HEK293T (cell line): ENCODE data around the gene GEMIN7.

Experiments
- CTCF ChIA-PET: fragments of 350-600 bp; formaldehyde crosslinking; extraction: SDS; loops from one replicate; lab custom pipeline; 2021; ENCODE audit warnings: antibody characterized with exemption, inconsistent platforms; lab: Yijun Ruan, JAX
- POLR2A ChIA-PET: fragments of 350-600 bp; formaldehyde crosslinking; extraction: SDS; loops from one replicate; lab custom pipeline; 2020; ENCODE audit warnings: antibody characterized with exemption, inconsistent platforms; lab: Yijun Ruan, JAX
- DNase-seq: peaks from one replicate; pipeline ENCODE4 v3.0.0; 2012; ENCODE audit warnings: mixed read lengths; ENCODE audit errors: extremely low spot score
- ARNT ChIP-seq: fragments of 450-650 bp; IDR thresholded peaks from 2 replicates; pipeline ENCODE4 v1.6.1; 2017; ENCODE audit warnings: mild to moderate bottlenecking
- BHLHE40 ChIP-seq: fragments of 450-650 bp; IDR thresholded peaks from 2 replicates; pipeline ENCODE4 v1.6.1; 2016; ENCODE audit warnings: mild to moderate bottlenecking, moderate library complexity, borderline replicate concordance
- CTBP1 ChIP-seq: fragments of 450-650 bp; IDR thresholded peaks from 2 replicates; pipeline ENCODE4 v1.6.1; 2016; ENCODE audit warnings: borderline replicate concordance
- ELF4 ChIP-seq: fragments of 450-650 bp; IDR thresholded peaks from 2 replicates; pipeline ENCODE4 v1.6.1; 2017; ENCODE audit warnings: antibody characterized with exemption
- FOXA1 ChIP-seq: fragments of 450-650 bp; IDR thresholded peaks from 2 replicates; pipeline ENCODE4 v1.6.1; 2016; ENCODE audit warnings: mild to moderate bottlenecking
- FOXK2 ChIP-seq: fragments of 450-650 bp; IDR thresholded peaks from 2 replicates; pipeline ENCODE4 v1.6.1; 2016; ENCODE audit warnings: mild to moderate bottlenecking
- FOXM1 ChIP-seq: fragments of 450-650 bp; IDR thresholded peaks from 2 replicates; pipeline ENCODE4 v1.6.1; 2017; ENCODE audit warnings: mild to moderate bottlenecking, borderline replicate concordance
- HDGF ChIP-seq: fragments of 450-650 bp; IDR thresholded peaks from 2 replicates; pipeline ENCODE4 v1.6.1; 2017; ENCODE audit warnings: antibody characterized with exemption, borderline replicate concordance
- L3MBTL2 ChIP-seq: fragments of 450-650 bp; conservative IDR thresholded peaks from 2 replicates; pipeline ENCODE4 v1.6.1; 2016; ENCODE audit warnings: mild to moderate bottlenecking
- LEF1 ChIP-seq: fragments of 450-650 bp; IDR thresholded peaks from 2 replicates; pipeline ENCODE4 v1.6.1; 2017; ENCODE audit warnings: mild to moderate bottlenecking, borderline replicate concordance
- NFRKB ChIP-seq: fragments of 450-650 bp; IDR thresholded peaks from 2 replicates; pipeline ENCODE4 v1.6.1; 2016; ENCODE audit warnings: mild to moderate bottlenecking, moderate library complexity
- SP1 ChIP-seq: fragments of 450-650 bp; IDR thresholded peaks from 2 replicates; pipeline ENCODE4 v1.6.1; 2017
- SUZ12 ChIP-seq: fragments of 450-650 bp; IDR thresholded peaks from 2 replicates; pipeline ENCODE4 v1.6.1; 2016; ENCODE audit warnings: mild to moderate bottlenecking
- TARDBP ChIP-seq: fragments of 450-650 bp; IDR thresholded peaks from 2 replicates; pipeline ENCODE4 v1.6.1; 2016
- ZNF384 ChIP-seq: fragments of 450-650 bp; IDR thresholded peaks from 2 replicates; pipeline ENCODE4 v1.6.1; 2016
- TF ChIP-seq, protein P1 (sequence below): fragments of 450-650 bp; IDR thresholded peaks from 2 replicates; pipeline ENCODE4 v1.6.1; 2016

Gene GEMIN7

DNA sequence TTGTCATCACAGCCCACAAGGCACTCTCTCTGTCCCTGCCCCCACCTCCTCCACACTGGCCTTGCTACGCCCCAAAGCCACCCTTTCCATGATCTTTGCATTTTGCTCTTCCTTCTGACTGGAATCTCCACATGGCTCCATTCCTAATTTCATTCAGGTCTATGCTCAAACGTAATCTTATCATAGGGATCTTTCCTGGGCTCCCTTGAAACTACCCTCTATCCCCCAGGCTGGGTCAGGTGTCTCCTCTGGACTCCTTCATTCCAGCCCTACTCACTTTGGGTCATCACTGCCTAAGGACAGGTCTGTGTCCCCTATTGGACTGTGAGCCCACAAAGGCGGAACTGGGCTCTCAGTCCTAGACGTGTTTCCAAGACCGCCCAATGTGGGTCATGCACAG lies 3.1 kb downstream of the GEMIN7 start:
- TF ChIP-seq ELF4 (no peak), ZNF384 (no peak), HDGF (no peak), FOXK2 (no peak), L3MBTL2 (no peak), LEF1 (no peak), TARDBP (no peak), FOXA1 (no peak), ARNT (no peak), CTBP1 (no peak), FOXM1 (no peak), BHLHE40 (no peak), SUZ12 (no peak), NFRKB (no peak), SP1 (no peak)
- TF ChIP-seq, protein P1, sequence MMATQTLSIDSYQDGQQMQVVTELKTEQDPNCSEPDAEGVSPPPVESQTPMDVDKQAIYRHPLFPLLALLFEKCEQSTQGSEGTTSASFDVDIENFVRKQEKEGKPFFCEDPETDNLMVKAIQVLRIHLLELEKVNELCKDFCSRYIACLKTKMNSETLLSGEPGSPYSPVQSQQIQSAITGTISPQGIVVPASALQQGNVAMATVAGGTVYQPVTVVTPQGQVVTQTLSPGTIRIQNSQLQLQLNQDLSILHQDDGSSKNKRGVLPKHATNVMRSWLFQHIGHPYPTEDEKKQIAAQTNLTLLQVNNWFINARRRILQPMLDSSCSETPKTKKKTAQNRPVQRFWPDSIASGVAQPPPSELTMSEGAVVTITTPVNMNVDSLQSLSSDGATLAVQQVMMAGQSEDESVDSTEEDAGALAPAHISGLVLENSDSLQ, result no peak
- DNase-seq, result no peak
- ChIA-PET CTCF (no interaction called here), POLR2A (no interaction called here)

- DNase-seq, result no peak
- POLR2A ChIA-PET, result no interaction called here
- TF ChIP-seq SP1 (no peak), ARNT (no peak), HDGF (no peak), ELF4 (no peak), FOXA1 (no peak), L3MBTL2 (no peak), TARDBP (no peak), CTBP1 (no peak)
- TF ChIP-seq, protein P1, result no peak
- CTCF ChIA-PET, result no interaction called here
Observed at GRCh38 chr19:45086480-45086879, 7.4 kb downstream of the GEMIN7 start.

DNA sequence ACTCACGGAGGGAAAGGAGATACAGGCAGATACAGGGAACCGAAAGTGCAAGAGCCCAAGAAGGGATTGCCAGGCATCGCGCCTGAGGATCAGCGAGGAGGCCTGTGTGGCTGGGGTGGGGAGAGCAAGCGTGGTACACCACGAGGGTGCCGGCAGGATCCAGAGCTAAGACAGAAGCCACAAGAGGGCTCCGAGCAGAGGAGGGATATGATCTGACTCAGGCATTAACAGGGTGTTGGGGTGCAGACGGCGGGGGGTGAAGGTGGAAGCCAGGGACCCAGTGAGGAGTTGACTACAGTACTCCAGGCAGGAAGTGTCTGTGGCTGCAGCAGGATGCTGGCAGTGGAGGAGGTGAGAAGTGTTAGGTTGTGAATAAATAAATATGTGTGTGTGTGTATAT lies 8.5 kb downstream of the GEMIN7 start:
- TF ChIP-seq TARDBP (no peak), ELF4 (no peak), SP1 (no peak), FOXM1 (no peak), BHLHE40 (no peak), HDGF (no peak), L3MBTL2 (no peak), NFRKB (no peak), FOXK2 (no peak), SUZ12 (no peak)
- ChIA-PET CTCF (no interaction called here), POLR2A (no interaction called here)
- DNase-seq, result no peak

DNA sequence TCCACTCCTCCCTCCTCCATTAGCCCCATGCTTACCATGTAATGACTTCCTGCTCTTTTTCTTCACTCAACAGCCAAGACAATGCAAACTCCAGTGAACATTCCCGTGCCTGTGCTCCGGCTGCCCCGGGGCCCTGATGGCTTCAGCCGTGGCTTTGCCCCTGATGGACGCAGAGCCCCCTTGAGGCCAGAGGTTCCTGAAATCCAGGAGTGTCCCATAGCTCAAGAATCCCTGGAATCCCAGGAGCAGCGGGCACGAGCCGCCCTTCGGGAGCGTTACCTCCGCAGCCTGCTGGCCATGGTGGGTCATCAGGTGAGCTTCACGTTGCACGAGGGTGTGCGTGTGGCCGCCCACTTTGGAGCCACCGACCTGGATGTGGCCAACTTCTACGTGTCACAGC lies 11.0 kb downstream of the GEMIN7 start:
- TF ChIP-seq FOXK2, result no peak
- TF ChIP-seq HDGF, result no peak
- TF ChIP-seq FOXM1, result no peak
- no peak for TF ChIP-seq ZNF384
- no peak for TF ChIP-seq SUZ12
- TF ChIP-seq LEF1, result no peak
- TF ChIP-seq, protein P1, result no peak
- TF ChIP-seq CTBP1, result no peak
- TF ChIP-seq L3MBTL2, result no peak
- TF ChIP-seq NFRKB, result no peak
- TF ChIP-seq SP1, result no peak
- TF ChIP-seq FOXA1, result no peak
- TF ChIP-seq ARNT, result no peak
- no peak for TF ChIP-seq TARDBP
- no peak for TF ChIP-seq ELF4
- TF ChIP-seq BHLHE40, result no peak
- no peak for DNase-seq
- CTCF ChIA-PET, result no interaction called here

DNA sequence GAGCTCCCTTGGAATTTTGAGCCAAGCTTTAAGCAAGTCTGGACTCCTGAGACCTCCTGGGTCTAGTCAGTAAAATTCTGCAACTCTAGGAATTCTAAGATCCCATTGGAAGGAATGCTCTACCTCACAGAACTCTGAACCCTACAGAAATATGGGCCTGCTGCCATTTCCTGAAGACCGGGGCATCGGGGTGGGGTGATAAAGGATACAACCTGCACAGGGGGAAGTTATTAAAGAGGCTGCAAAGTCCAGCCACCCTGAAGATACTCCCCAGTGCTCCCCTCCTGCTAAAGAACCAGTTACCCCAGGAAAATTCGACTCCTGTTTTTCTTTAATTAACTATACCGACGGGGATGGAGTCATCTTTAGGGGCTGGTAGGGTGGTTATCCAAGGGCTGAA lies 11.5 kb downstream of the GEMIN7 start:
- CTCF ChIA-PET, result interaction anchor here (0.6 kb wide), 1 partner anchor 59 kb away, joined by 3 read pairs; no protein-coding TSS in a partner anchor
- POLR2A ChIA-PET, result interaction anchor here (2.4 to 4.4 kb wide), 2 partner anchors 11 to 15 kb away, joined by 21 to 44 read pairs; partner anchors contain the start of genes GEMIN7 and ZNF296
- no peak for DNase-seq
- no peak for TF ChIP-seq FOXA1
- TF ChIP-seq ELF4, result no peak
- no peak for TF ChIP-seq HDGF
- TF ChIP-seq ZNF384, result no peak
- no peak for TF ChIP-seq SP1
- no peak for TF ChIP-seq ARNT
- no peak for TF ChIP-seq NFRKB
- TF ChIP-seq CTBP1, result no peak
- no peak for TF ChIP-seq SUZ12
- no peak for TF ChIP-seq LEF1
- TF ChIP-seq BHLHE40, result no peak
- no peak for TF ChIP-seq L3MBTL2
- TF ChIP-seq, protein P1, result no peak
- no peak for TF ChIP-seq FOXM1
- TF ChIP-seq FOXK2, result no peak

More for the DNA sequence above, 11.0 kb downstream of the GEMIN7 start:
- POLR2A ChIA-PET, result interaction anchor here (4.4 kb wide), 1 partner anchor 11 kb away, joined by 44 read pairs; the partner anchor contains the start of gene GEMIN7
